Upper lobe of left lung (tissue), 4 donors: ENCODE results near the gene IGSF9B.

ENCODE experiments used
- POLR2AphosphoS5 ChIP-seq, 2 donors: sonication (generic); formaldehyde crosslinking; IDR thresholded peaks; one replicate each; pipeline ENCODE4 v1.5.1; 2017; ENCODE audit warnings: antibody characterized with exemption in 2 of 2
- TF ChIP-seq, protein P1 (sequence below), 6 experiments: fragments of 450-650 bp in 4 of 6; fragments of 200-600 bp in 2 of 6; sonication (generic) in 2 of 6; IDR thresholded peaks; one replicate each; pipeline ENCODE4 v1.5.1; 2016 to 2019; ENCODE audit warnings: antibody characterized with exemption in 6 of 6

DNA sequence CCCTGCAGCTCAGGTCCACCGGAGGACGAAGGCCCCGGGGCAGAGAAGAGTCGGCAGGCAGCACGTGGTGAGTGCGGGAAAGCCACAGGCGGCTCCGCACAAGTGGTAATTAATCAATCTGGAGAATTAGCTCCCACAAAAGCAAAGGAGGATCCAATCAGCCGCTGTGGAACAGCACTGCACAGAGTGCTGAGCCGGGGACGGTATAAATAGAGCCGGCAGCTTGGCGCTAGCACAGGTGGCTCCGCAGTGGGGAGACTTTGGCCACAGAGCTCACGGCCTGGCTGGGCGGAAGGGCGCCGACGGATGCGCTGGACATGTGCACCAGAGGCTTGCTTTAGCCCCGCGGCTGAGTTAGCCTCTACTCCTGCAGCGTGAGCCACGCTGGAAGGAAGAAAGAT, 48.9 kb downstream of the IGSF9B start:
- TF ChIP-seq, protein P1, sequence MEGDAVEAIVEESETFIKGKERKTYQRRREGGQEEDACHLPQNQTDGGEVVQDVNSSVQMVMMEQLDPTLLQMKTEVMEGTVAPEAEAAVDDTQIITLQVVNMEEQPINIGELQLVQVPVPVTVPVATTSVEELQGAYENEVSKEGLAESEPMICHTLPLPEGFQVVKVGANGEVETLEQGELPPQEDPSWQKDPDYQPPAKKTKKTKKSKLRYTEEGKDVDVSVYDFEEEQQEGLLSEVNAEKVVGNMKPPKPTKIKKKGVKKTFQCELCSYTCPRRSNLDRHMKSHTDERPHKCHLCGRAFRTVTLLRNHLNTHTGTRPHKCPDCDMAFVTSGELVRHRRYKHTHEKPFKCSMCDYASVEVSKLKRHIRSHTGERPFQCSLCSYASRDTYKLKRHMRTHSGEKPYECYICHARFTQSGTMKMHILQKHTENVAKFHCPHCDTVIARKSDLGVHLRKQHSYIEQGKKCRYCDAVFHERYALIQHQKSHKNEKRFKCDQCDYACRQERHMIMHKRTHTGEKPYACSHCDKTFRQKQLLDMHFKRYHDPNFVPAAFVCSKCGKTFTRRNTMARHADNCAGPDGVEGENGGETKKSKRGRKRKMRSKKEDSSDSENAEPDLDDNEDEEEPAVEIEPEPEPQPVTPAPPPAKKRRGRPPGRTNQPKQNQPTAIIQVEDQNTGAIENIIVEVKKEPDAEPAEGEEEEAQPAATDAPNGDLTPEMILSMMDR (IDR thresholded peaks at IDR 0.05) = no peak
- no peak for TF ChIP-seq POLR2AphosphoS5 (IDR thresholded peaks at IDR 0.05)
